Endodermal cell (in vitro differentiated cells): ENCODE data around the gene RASGRF2. TPM values are rescaled to one million over a fixed set of nuclear protein-coding genes. Genes with fewer than 3 reads are reported as not detected.

Source experiments
- DNase-seq: peaks from one replicate; pipeline ENCODE4 v3.0.0-alpha.2; 2017
- H3K27ac ChIP-seq: 2 replicates; pipeline ENCODE4 v1.5.1; 2013; ENCODE audit warnings: mild to moderate bottlenecking, low read depth, low read length, moderate library complexity
- H3K27me3 ChIP-seq: 2 replicates; pipeline ENCODE4 v1.6.1; 2013; ENCODE audit warnings: mild to moderate bottlenecking, low read length, moderate library complexity; ENCODE audit not compliant: insufficient read depth, control insufficient read depth, poor library complexity, severe bottlenecking
- H3K36me3 ChIP-seq: 2 replicates; pipeline ENCODE4 v1.7.0; 2013; ENCODE audit warnings: mild to moderate bottlenecking, low read length, moderate library complexity; ENCODE audit not compliant: control insufficient read depth, insufficient read depth
- H3K4me1 ChIP-seq: one replicate; pipeline ENCODE4 v1.7.0; 2013; ENCODE audit warnings: low read length; ENCODE audit not compliant: control insufficient read depth, insufficient read depth
- H3K4me3 ChIP-seq: 2 replicates; pipeline ENCODE4 v1.5.1; 2013; ENCODE audit warnings: mild to moderate bottlenecking, low read length, moderate library complexity
- H3K9ac ChIP-seq: 2 replicates; pipeline ENCODE4 v1.6.1; 2013; ENCODE audit warnings: mild to moderate bottlenecking, low read length, moderate library complexity; ENCODE audit not compliant: poor library complexity, severe bottlenecking; ENCODE audit errors: extremely low read depth
- H3K9me3 ChIP-seq: 2 replicates; pipeline ENCODE4 v1.6.1; 2013; ENCODE audit warnings: mild to moderate bottlenecking, low read length, moderate library complexity; ENCODE audit not compliant: control insufficient read depth
- H3K27ac Mint-ChIP-seq: 2 replicates; pipeline ENCODE4 v1.8.0; 2020; ENCODE audit warnings: mixed read lengths
- H3K27me3 Mint-ChIP-seq: 2 replicates; pipeline ENCODE4 v1.8.0; 2021; ENCODE audit warnings: mild to moderate bottlenecking, mixed read lengths; ENCODE audit not compliant: insufficient read depth
- H3K36me3 Mint-ChIP-seq: 2 replicates; pipeline ENCODE4 v1.8.0; 2020; ENCODE audit warnings: low read depth, mixed read lengths
- H3K4me1 Mint-ChIP-seq: 2 replicates; pipeline ENCODE4 v1.8.0; 2020; ENCODE audit warnings: mixed read lengths
- H3K4me3 Mint-ChIP-seq: 2 replicates; pipeline ENCODE4 v1.8.0; 2020; ENCODE audit warnings: mild to moderate bottlenecking, moderate library complexity, mixed read lengths
- H3K9me3 Mint-ChIP-seq: 2 replicates; pipeline ENCODE4 v1.8.0; 2020; ENCODE audit warnings: mild to moderate bottlenecking, mixed read lengths
- WGBS, 2 experiments: methylation state at CpG; one replicate each; pipeline versions ENCODE4 v1.1.5 to v1.1.7; 2013; ENCODE audit warnings: missing lambda C conversion rate in 2 of 2, mixed read lengths in 1 of 2; ENCODE audit not compliant: insufficient coverage in 1 of 2, insufficient read length in 1 of 2; 5-methylcytosine and 5-hydroxymethylcytosine counted together
- total RNA-seq, 2 donors: library from RNA; stranded (reverse); fragmentation: NEBNext Ultra II Directional in 1 of 2; extraction: Animal tissue kit (Norgen Biotek cat#: 25700) in 1 of 2; gene quantifications; 2 replicates in 1 of 2; 3 replicates in 1 of 2; pipeline ENCODE4 v1.2.1, GENCODE V29; 2021
- TF ChIP-seq, protein P1 (sequence below): fragments of 200-600 bp; sonication (generic); conservative IDR thresholded peaks from 2 replicates; pipeline ENCODE4 v1.5.0; 2021; ENCODE audit warnings: antibody characterized with exemption, mild to moderate bottlenecking

The RASGRF2 gene
- total RNA-seq, 2 donors from 2014 or later: 0.64 to 14.4 TPM

- TF ChIP-seq, protein P1, sequence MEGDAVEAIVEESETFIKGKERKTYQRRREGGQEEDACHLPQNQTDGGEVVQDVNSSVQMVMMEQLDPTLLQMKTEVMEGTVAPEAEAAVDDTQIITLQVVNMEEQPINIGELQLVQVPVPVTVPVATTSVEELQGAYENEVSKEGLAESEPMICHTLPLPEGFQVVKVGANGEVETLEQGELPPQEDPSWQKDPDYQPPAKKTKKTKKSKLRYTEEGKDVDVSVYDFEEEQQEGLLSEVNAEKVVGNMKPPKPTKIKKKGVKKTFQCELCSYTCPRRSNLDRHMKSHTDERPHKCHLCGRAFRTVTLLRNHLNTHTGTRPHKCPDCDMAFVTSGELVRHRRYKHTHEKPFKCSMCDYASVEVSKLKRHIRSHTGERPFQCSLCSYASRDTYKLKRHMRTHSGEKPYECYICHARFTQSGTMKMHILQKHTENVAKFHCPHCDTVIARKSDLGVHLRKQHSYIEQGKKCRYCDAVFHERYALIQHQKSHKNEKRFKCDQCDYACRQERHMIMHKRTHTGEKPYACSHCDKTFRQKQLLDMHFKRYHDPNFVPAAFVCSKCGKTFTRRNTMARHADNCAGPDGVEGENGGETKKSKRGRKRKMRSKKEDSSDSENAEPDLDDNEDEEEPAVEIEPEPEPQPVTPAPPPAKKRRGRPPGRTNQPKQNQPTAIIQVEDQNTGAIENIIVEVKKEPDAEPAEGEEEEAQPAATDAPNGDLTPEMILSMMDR: no peak
- H3K4me1 ChIP-seq: no peaks in the 10 kb centered on the region
- peaks cover 43% of the 10 kb centered on the region for H3K27me3 Mint-ChIP-seq
- no peak for DNase-seq
- no peaks in the 10 kb centered on the region for H3K9me3 Mint-ChIP-seq
- no peaks in the 10 kb centered on the region for H3K36me3 Mint-ChIP-seq
- peaks cover 48% of the 10 kb centered on the region for H3K27me3 ChIP-seq
- H3K27ac ChIP-seq: no peak overlapping the region
- H3K4me1 Mint-ChIP-seq: peaks cover 27% of the 10 kb centered on the region
- WGBS, 2 experiments: 81 to 100% methylated on average over 2 of the region's 2 CpGs
- H3K9ac ChIP-seq: no peak overlapping the region
- no peak overlapping the region for H3K4me3 ChIP-seq
- no peaks in the 10 kb centered on the region for H3K36me3 ChIP-seq
- H3K4me3 Mint-ChIP-seq: peak overlapping the region; percentile 17
- H3K27ac Mint-ChIP-seq: no peak overlapping the region
- H3K9me3 ChIP-seq: no peaks in the 10 kb centered on the region
Observed at GRCh38 chr5:80963521-80963895, 3.3 kb downstream of the RASGRF2 start.

DNA sequence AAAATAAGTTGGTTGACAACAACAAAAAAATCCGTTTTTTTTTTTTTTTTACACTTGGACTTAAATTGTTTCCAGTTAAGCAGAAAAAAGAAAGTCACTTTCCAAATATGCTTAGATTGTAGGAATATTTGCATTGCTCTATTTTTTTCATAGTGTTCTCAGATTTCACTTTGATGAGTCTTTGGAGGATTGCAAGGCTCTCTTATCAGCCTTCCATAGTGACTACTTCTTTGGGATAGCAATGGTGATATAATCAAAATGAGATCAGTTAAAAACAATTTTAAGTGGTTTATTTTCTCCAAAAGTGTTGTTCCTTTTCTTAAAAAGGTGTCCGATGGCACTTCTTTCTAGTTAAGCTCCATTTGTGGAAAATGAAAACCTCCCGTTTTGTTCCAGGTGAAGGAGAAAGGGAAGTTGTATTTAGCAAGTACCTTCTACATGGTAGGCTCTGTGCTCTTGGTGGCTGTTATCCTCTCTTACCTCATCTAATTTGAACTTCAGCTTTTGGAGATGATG is 3.9 kb downstream of the RASGRF2 start:
- H3K4me3 ChIP-seq: no peak overlapping the region

GRCh38 chr5:80964491-80964890 is 4.3 kb downstream of the RASGRF2 start:
- H3K27ac ChIP-seq: no peak overlapping the region
- DNase-seq: no peak
- Mint-ChIP-seq H3K4me1 (peaks cover 24% of the 10 kb centered on the region), H3K4me3 (no peak overlapping the region), H3K27me3 (peaks cover 33% of the 10 kb centered on the region), H3K36me3 (no peaks in the 10 kb centered on the region), H3K27ac (no peak overlapping the region), H3K9me3 (no peaks in the 10 kb centered on the region)
- H3K27me3 ChIP-seq: peaks cover 38% of the 10 kb centered on the region
- H3K36me3 ChIP-seq: no peaks in the 10 kb centered on the region
- H3K9ac ChIP-seq: no peak overlapping the region
- whole genome bisulfite sequencing, 2 experiments: 60 to 74% methylated on average over 2 to 3 of the region's 3 CpGs
- no peak overlapping the region for H3K4me3 ChIP-seq
- no peaks in the 10 kb centered on the region for H3K9me3 ChIP-seq
- no peaks in the 10 kb centered on the region for H3K4me1 ChIP-seq
- TF ChIP-seq, protein P1: no peak

More for the DNA sequence above, 3.9 kb downstream of the RASGRF2 start:
- H3K27ac Mint-ChIP-seq: no peak overlapping the region
- H3K27me3 Mint-ChIP-seq: peaks cover 38% of the 10 kb centered on the region
- no peak for DNase-seq
- TF ChIP-seq, protein P1: no peak
- Histone ChIP-seq H3K4me1 (no peaks in the 10 kb centered on the region), H3K9ac (no peak overlapping the region), H3K9me3 (no peaks in the 10 kb centered on the region), H3K27me3 (peaks cover 42% of the 10 kb centered on the region), H3K36me3 (no peaks in the 10 kb centered on the region), H3K27ac (no peak overlapping the region)
- H3K9me3 Mint-ChIP-seq: no peaks in the 10 kb centered on the region
- no peak overlapping the region for H3K4me3 Mint-ChIP-seq
- no peaks in the 10 kb centered on the region for H3K36me3 Mint-ChIP-seq
- peaks cover 27% of the 10 kb centered on the region for H3K4me1 Mint-ChIP-seq
- 78% methylated on average over 3 of the region's 3 CpGs; no CpG with 5 or more reads in 1 of the 2 experiments for WGBS, 2 experiments
